Keratinocyte (primary cell): ENCODE data around the gene C3orf70. TPM values are rescaled to one million over a fixed set of nuclear protein-coding genes. Genes with fewer than 3 reads are reported as not detected.

Source experiments
- DNase-seq: peaks from one replicate; pipeline ENCODE4 v3.0.0-alpha.2; 2011; ENCODE audit warnings: low read depth, missing footprints, low spot score
- FAIRE-seq: peaks from 2 replicates; lab custom pipeline; 2011; peaks lifted over from hg19 to GRCh38; lab: Jason Lieb, UNC
- H2AFZ ChIP-seq: 2 replicates; pipeline ENCODE4 v1.6.0; 2012; ENCODE audit warnings: low read length, control low read depth, inconsistent platforms; ENCODE audit not compliant: control insufficient read depth
- H3K27ac ChIP-seq: 2 replicates; pipeline ENCODE4 v1.5.1; 2011; ENCODE audit warnings: low read length; ENCODE audit not compliant: control insufficient read depth, insufficient read depth
- H3K27me3 ChIP-seq: 3 replicates; pipeline ENCODE4 v1.6.0; 2011; ENCODE audit warnings: low read length; ENCODE audit not compliant: control insufficient read depth, insufficient read depth; ENCODE audit errors: extremely low read depth
- H3K36me3 ChIP-seq, 2 experiments: 2 replicates in 1 of 2; 3 replicates in 1 of 2; pipeline ENCODE4 v1.5.1; 2011; ENCODE audit warnings: low read length in 2 of 2, mild to moderate bottlenecking in 1 of 2; ENCODE audit not compliant: control insufficient read depth in 2 of 2, insufficient read depth in 2 of 2; ENCODE audit errors: extremely low read depth in 1 of 2
- H3K4me1 ChIP-seq: 3 replicates; pipeline ENCODE4 v1.5.1; 2011; ENCODE audit warnings: low read length; ENCODE audit not compliant: control insufficient read depth, insufficient read depth; ENCODE audit errors: extremely low read depth
- H3K4me2 ChIP-seq: 3 replicates; pipeline ENCODE4 v1.6.0; 2011; ENCODE audit warnings: low read depth, low read length; ENCODE audit not compliant: control insufficient read depth, insufficient read depth; ENCODE audit errors: extremely low read depth
- H3K4me3 ChIP-seq, 3 experiments: fragments of 200-600 bp in 1 of 3; sonication (generic) in 1 of 3; 2 replicates in 2 of 3; 3 replicates in 1 of 3; pipeline ENCODE4 v1.5.1; 2011 to 2016; ENCODE audit warnings: low read length in 3 of 3, mild to moderate bottlenecking in 3 of 3, control low read depth in 2 of 3, inconsistent platforms in 1 of 3, low read depth in 1 of 3, mixed read lengths in 1 of 3, mixed run types in 1 of 3, moderate library complexity in 1 of 3; ENCODE audit not compliant: control insufficient read depth in 2 of 3, insufficient read depth in 2 of 3; ENCODE audit errors: extremely low read depth in 1 of 3
- H3K79me2 ChIP-seq: 2 replicates; pipeline ENCODE4 v1.6.0; 2012; ENCODE audit warnings: low read length; ENCODE audit not compliant: control insufficient read depth, insufficient read depth
- H3K9ac ChIP-seq: 3 replicates; pipeline ENCODE4 v1.6.0; 2011; ENCODE audit warnings: low read length; ENCODE audit not compliant: control insufficient read depth, insufficient read depth; ENCODE audit errors: extremely low read depth
- H3K9me1 ChIP-seq: 3 replicates; pipeline ENCODE4 v1.6.0; 2011; ENCODE audit warnings: low read length; ENCODE audit not compliant: control insufficient read depth, insufficient read depth; ENCODE audit errors: extremely low read depth
- H3K9me3 ChIP-seq: 2 replicates; pipeline ENCODE4 v1.5.1; 2012; ENCODE audit warnings: low read depth, low read length; ENCODE audit not compliant: control insufficient read depth
- H4K20me1 ChIP-seq: 3 replicates; pipeline ENCODE4 v1.6.0; 2011; ENCODE audit warnings: low read length; ENCODE audit not compliant: control insufficient read depth, insufficient read depth; ENCODE audit errors: extremely low read depth
- CTCF ChIP-seq, 3 experiments: IDR thresholded peaks in 1 of 3; conservative IDR thresholded peaks in 1 of 3; optimal IDR thresholded peaks in 1 of 3; 2 replicates in 2 of 3; 3 replicates in 1 of 3; pipeline versions ENCODE3 to v1.5.1; 2011; ENCODE audit warnings: low read length in 3 of 3, mild to moderate bottlenecking in 3 of 3, moderate library complexity in 2 of 3, control low read depth in 1 of 3, inconsistent platforms in 1 of 3; ENCODE audit not compliant: insufficient read depth in 2 of 3; ENCODE audit errors: extremely low read depth in 1 of 3
- EZH2 ChIP-seq: IDR thresholded peaks from one replicate; pipeline ENCODE4 v1.6.1; 2012; ENCODE audit warnings: inconsistent platforms, mild to moderate bottlenecking, low read length, moderate library complexity
- dilution Hi-C: fragments of 300-500 bp; cut with MboI; formaldehyde crosslinking; loops from one replicate; pipeline ENCODE4 v1.7.0; 2020; ENCODE audit warnings: low sequenced_read_pairs; ENCODE audit not compliant: extremely low pct_ligation_motif_present
- polyA plus RNA-seq, 5 experiments: library from polyadenylated mRNA; depleted of rRNA in 3 of 5; stranded (reverse) in 3 of 5; stranded (forward) in 1 of 5; unstranded in 1 of 5; fragments of >200 nt; gene quantifications; 1 replicate in 1 of 5; 2 replicates in 3 of 5; 3 replicates in 1 of 5; pipeline versions ENCODE4 v1.2.1 to v1.2.3, GENCODE V29; 2011 to 2012; ENCODE audit warnings: missing spikeins in 2 of 5, low read depth in 1 of 5, low replicate concordance in 1 of 5

The C3orf70 gene
- polyA plus RNA-seq, 1 donor (not counting 4 experiments of a cell fraction or from before 2014, with no cell fraction given), result not detected

GRCh38 chr3:185197068-185197467 lies 44.2 kb upstream of the C3orf70 start:
- no peak for TF ChIP-seq CTCF (optimal IDR thresholded peaks at IDR 0.05 in 1 of 3, IDR thresholded peaks at IDR 0.05 in 1 of 3, conservative IDR thresholded peaks at IDR 0.05 in 1 of 3; ENCODE audit: extremely low read depth in 1 of 3, insufficient read depth in 2 of 3, low read length in 3 of 3)
- no peak for TF ChIP-seq EZH2
- H3K27ac ChIP-seq, result no peak overlapping the region
- H4K20me1 ChIP-seq, result no peaks in the 10 kb centered on the region
- H3K9ac ChIP-seq, result no peak overlapping the region
- H3K79me2 ChIP-seq, result no peaks in the 10 kb centered on the region
- H3K27me3 ChIP-seq, result no peaks in the 10 kb centered on the region
- dilution Hi-C loops, result no loop called here
- H3K4me3 ChIP-seq, result no peak overlapping the region
- H3K9me3 ChIP-seq, result no peaks in the 10 kb centered on the region
- H3K4me2 ChIP-seq, result no peak overlapping the region
- no peaks in the 10 kb centered on the region for H3K9me1 ChIP-seq
- FAIRE-seq (no peak), DNase-seq (no peak)
- peaks cover 0 to 8% of the 10 kb centered on the region in 2 experiments for H3K36me3 ChIP-seq
- peaks cover 20% of the 10 kb centered on the region for H3K4me1 ChIP-seq
- no peak overlapping the region for H2AFZ ChIP-seq

DNA sequence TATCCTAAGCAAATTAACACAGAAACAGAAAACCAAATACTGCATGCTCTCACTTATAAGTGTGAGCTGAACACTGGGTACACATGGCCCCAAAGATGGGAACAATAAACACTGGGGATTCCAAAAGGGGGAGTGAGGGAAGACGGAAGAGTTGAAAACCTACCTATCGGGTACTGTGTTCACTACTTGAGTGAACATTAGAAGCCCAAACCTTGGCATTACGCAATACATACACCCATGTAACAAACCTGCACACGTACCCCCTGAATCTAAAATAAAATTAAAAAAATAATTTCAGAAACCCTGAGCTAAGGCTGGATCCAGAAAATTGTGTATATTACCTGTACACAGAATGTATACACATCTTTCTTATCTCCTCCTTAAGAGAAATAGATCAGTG lies 42.8 kb upstream of the C3orf70 start:
- Histone ChIP-seq H3K4me3 (no peak overlapping the region), H3K9me3 (no peaks in the 10 kb centered on the region), H3K79me2 (no peaks in the 10 kb centered on the region), H3K4me2 (no peak overlapping the region), H3K27ac (no peak overlapping the region), H3K4me1 (peaks cover 14% of the 10 kb centered on the region), H3K27me3 (no peaks in the 10 kb centered on the region), H3K9ac (no peak overlapping the region), H3K36me3 (peaks cover 0 to 8% of the 10 kb centered on the region in 2 experiments), H4K20me1 (no peaks in the 10 kb centered on the region), H2AFZ (no peak overlapping the region), H3K9me1 (no peaks in the 10 kb centered on the region)
- DNase-seq, result no peak
- no peak for FAIRE-seq
- dilution Hi-C loops, result no loop called here
- TF ChIP-seq CTCF (optimal IDR thresholded peaks at IDR 0.05 in 1 of 3, IDR thresholded peaks at IDR 0.05 in 1 of 3, conservative IDR thresholded peaks at IDR 0.05 in 1 of 3; ENCODE audit: extremely low read depth in 1 of 3, insufficient read depth in 2 of 3, low read length in 3 of 3) (no peak), EZH2 (no peak)
